ENCODE data around the gene SPINK2.
A peak's percentile ranks its signal among the peaks of the same experiment; 100 is the strongest.

The SPINK2 gene

GRCh38 chr4:56803471-56803870 is 18.0 kb downstream of the SPINK2 start:
- no peaks in the 10 kb centered on the region for H3K27me3 ChIP-seq (replicated peaks in 2 of 5; ENCODE audit: control insufficient read depth in 4 of 5, insufficient read depth in 5 of 5, low read length in 4 of 5)

GRCh38 chr4:56799824-56800756 is 21.4 kb downstream of the SPINK2 start:
- peak overlapping the region; percentile 62 to 84 for H3K27ac ChIP-seq (ENCODE audit: insufficient read depth in 1 of 2, low read depth in 1 of 2, low read length in 2 of 2, poor library complexity in 1 of 2, severe bottlenecking in 2 of 2)

More at GRCh38 chr4:56803471-56803870, 18.0 kb downstream of the SPINK2 start:
- ChIA-PET POLR2A (interaction anchor here (0.6 to 1.5 kb wide), 7 partner anchors 17 to 149 kb away, joined by 3 to 5 read pairs (median 4); no protein-coding TSS in a partner anchor), CTCF (interaction anchor here (0.6 to 2.6 kb wide), 15 partner anchors 10 to 367 kb away, joined by 3 to 15 read pairs (median 4); partner anchors contain the start of genes PAICS and SPINK2)
- peak overlapping the region in 1 of 2 experiments; percentile 58 for H3K27ac ChIP-seq (ENCODE audit: insufficient read depth in 1 of 2, low read depth in 1 of 2, low read length in 2 of 2, poor library complexity in 1 of 2, severe bottlenecking in 2 of 2)
- peaks cover 0 to 2% (median under 1%) of the 10 kb centered on the region in 4 experiments for H3K36me3 ChIP-seq (ENCODE audit: control insufficient read depth in 4 of 4, insufficient read depth in 4 of 4, low read length in 3 of 4)
- peak; percentile 93 to 99 (median 98) for DNase-seq
- peaks cover 7 to 63% (median 48%) of the 10 kb centered on the region in 4 experiments for H3K4me1 ChIP-seq (ENCODE audit: control extremely low read depth in 1 of 4, control insufficient read depth in 4 of 4, insufficient read depth in 4 of 4, low read length in 3 of 4)
- no peaks in the 10 kb centered on the region for H3K9me3 ChIP-seq (ENCODE audit: control extremely low read depth in 1 of 5, control insufficient read depth in 4 of 5, insufficient read depth in 2 of 5, low read depth in 1 of 5, low read length in 4 of 5)
- H3K4me3 ChIP-seq (ENCODE audit: control insufficient read depth in 1 of 7, extremely low read depth in 1 of 7, insufficient read depth in 4 of 7, low read depth in 2 of 7, low read length in 6 of 7) = peak overlapping the region in 1 of 7 experiments; percentile 24
- WGBS (ENCODE audit: insufficient coverage) = no CpG with 5 or more reads among the region's 2 CpGs

GRCh38 chr4:56799161-56799759 is 22.2 kb downstream of the SPINK2 start:
- H3K9me3 ChIP-seq (ENCODE audit: control extremely low read depth in 1 of 5, control insufficient read depth in 4 of 5, insufficient read depth in 2 of 5, low read depth in 1 of 5, low read length in 4 of 5) = no peaks in the 10 kb centered on the region
- H3K4me1 ChIP-seq (ENCODE audit: control extremely low read depth in 1 of 4, control insufficient read depth in 4 of 4, insufficient read depth in 4 of 4, low read length in 3 of 4) = peaks cover 6 to 48% (median 37%) of the 10 kb centered on the region in 4 experiments
- H3K4me3 ChIP-seq (ENCODE audit: control insufficient read depth in 1 of 7, extremely low read depth in 1 of 7, insufficient read depth in 4 of 7, low read depth in 2 of 7, low read length in 6 of 7) = peak overlapping the region in 6 of 7 experiments; percentile 75 to 96 (median 90)
- H3K27me3 ChIP-seq (replicated peaks in 2 of 5; ENCODE audit: control insufficient read depth in 4 of 5, insufficient read depth in 5 of 5, low read length in 4 of 5) = no peaks in the 10 kb centered on the region
- ChIA-PET POLR2A (interaction anchor here (0.6 to 1.1 kb wide), 3 partner anchors 36 to 145 kb away, joined by 3 to 4 read pairs (median 3); no protein-coding TSS in a partner anchor), CTCF (interaction anchor here (0.6 to 3.1 kb wide), 29 partner anchors 10 to 375 kb away, joined by 3 to 19 read pairs (median 3); partner anchors contain the start of gene SPINK2)
- WGBS (ENCODE audit: insufficient coverage) = 92% methylated on average over 8 of the region's 11 CpGs
- DNase-seq = no peak
- H3K36me3 ChIP-seq (ENCODE audit: control insufficient read depth in 4 of 4, insufficient read depth in 4 of 4, low read length in 3 of 4) = no peaks in the 10 kb centered on the region
- peak overlapping the region in 1 of 2 experiments; percentile 84 for H3K27ac ChIP-seq (ENCODE audit: insufficient read depth in 1 of 2, low read depth in 1 of 2, low read length in 2 of 2, poor library complexity in 1 of 2, severe bottlenecking in 2 of 2)

More at GRCh38 chr4:56799824-56800756, 21.4 kb downstream of the SPINK2 start:
- H3K4me3 ChIP-seq (ENCODE audit: control insufficient read depth in 1 of 7, extremely low read depth in 1 of 7, insufficient read depth in 4 of 7, low read depth in 2 of 7, low read length in 6 of 7) = peak overlapping the region; percentile 53 to 96 (median 89)
- peaks cover 9 to 54% (median 44%) of the 10 kb centered on the region in 4 experiments for H3K4me1 ChIP-seq (ENCODE audit: control extremely low read depth in 1 of 4, control insufficient read depth in 4 of 4, insufficient read depth in 4 of 4, low read length in 3 of 4)
- no peaks in the 10 kb centered on the region for H3K27me3 ChIP-seq (replicated peaks in 2 of 5; ENCODE audit: control insufficient read depth in 4 of 5, insufficient read depth in 5 of 5, low read length in 4 of 5)
- H3K36me3 ChIP-seq (ENCODE audit: control insufficient read depth in 4 of 4, insufficient read depth in 4 of 4, low read length in 3 of 4) = no peaks in the 10 kb centered on the region
- ChIA-PET POLR2A (interaction anchor here (0.6 to 1.1 kb wide), 3 partner anchors 37 to 146 kb away, joined by 3 to 4 read pairs (median 3); no protein-coding TSS in a partner anchor), CTCF (interaction anchor here (0.6 to 3.1 kb wide), 28 partner anchors 11 to 378 kb away, joined by 3 to 19 read pairs (median 3); partner anchors contain the start of gene SPINK2)
- whole genome bisulfite sequencing (ENCODE audit: insufficient coverage) = 0% methylated on average over 16 of the region's 19 CpGs
- DNase-seq = peak; percentile 90 to 95 (median 94)
- no peaks in the 10 kb centered on the region for H3K9me3 ChIP-seq (ENCODE audit: control extremely low read depth in 1 of 5, control insufficient read depth in 4 of 5, insufficient read depth in 2 of 5, low read depth in 1 of 5, low read length in 4 of 5)

DNA sequence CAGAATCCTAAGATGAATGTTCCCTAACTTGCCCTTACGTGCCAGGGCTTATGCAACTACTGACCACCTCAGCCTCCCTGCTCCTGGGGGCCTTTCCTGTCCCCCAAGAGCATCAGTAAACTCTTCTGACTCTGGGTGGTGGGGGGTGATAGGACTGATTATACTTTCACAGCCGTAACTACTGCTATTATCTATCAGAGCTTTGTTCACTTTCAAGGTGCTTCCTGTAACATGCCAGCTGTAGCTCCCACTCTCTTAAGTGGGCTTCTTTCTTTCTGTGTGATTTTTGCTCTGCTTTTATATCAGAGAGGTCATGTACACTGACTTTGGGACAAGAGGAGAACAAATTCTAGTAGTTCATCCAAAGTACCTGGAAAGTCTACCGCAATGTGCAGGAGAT is 25.3 kb downstream of the SPINK2 start:
- peak overlapping the region in 1 of 7 experiments; percentile 20 for H3K4me3 ChIP-seq (ENCODE audit: control insufficient read depth in 1 of 7, extremely low read depth in 1 of 7, insufficient read depth in 4 of 7, low read depth in 2 of 7, low read length in 6 of 7)
- peak in 2 of 3 donors; percentile 80 to 90 for DNase-seq
- CTCF ChIA-PET = interaction anchor here (0.6 to 1.5 kb wide), 7 partner anchors 19 to 220 kb away, joined by 3 to 4 read pairs (median 3); no protein-coding TSS in a partner anchor
- 100% methylated on average over 1 of the region's 3 CpGs for WGBS (ENCODE audit: insufficient coverage)
- H3K27ac ChIP-seq (ENCODE audit: insufficient read depth in 1 of 2, low read depth in 1 of 2, low read length in 2 of 2, poor library complexity in 1 of 2, severe bottlenecking in 2 of 2) = no peak overlapping the region
- peaks cover 6 to 28% (median 22%) of the 10 kb centered on the region in 4 experiments for H3K4me1 ChIP-seq (ENCODE audit: control extremely low read depth in 1 of 4, control insufficient read depth in 4 of 4, insufficient read depth in 4 of 4, low read length in 3 of 4)
- no peaks in the 10 kb centered on the region for H3K9me3 ChIP-seq (ENCODE audit: control extremely low read depth in 1 of 5, control insufficient read depth in 4 of 5, insufficient read depth in 2 of 5, low read depth in 1 of 5, low read length in 4 of 5)
- no peaks in the 10 kb centered on the region for H3K27me3 ChIP-seq (replicated peaks in 2 of 5; ENCODE audit: control insufficient read depth in 4 of 5, insufficient read depth in 5 of 5, low read length in 4 of 5)
- H3K36me3 ChIP-seq (ENCODE audit: control insufficient read depth in 4 of 4, insufficient read depth in 4 of 4, low read length in 3 of 4) = no peaks in the 10 kb centered on the region
- POLR2A ChIA-PET = no interaction called here

DNA sequence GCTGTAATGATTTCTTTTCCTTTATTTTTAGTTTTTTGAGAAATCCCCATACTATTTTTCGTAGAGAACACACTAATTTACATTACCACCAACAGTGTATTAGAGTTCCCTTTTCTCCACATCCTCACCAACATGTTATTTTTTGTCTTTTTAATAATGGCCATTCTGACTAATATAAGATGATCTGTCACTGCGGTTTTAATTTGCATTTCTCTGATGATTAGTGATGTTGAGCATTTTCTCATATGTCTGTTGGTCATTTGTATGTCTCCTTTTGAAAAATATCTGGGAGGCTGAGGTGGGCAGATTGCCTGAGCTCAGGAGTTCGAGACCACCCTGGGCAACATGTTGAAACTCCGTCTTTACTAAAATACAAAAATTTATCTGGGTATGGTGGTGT is 30.2 kb downstream of the SPINK2 start:
- WGBS (ENCODE audit: insufficient coverage) = no CpG with 5 or more reads among the region's 4 CpGs
- Histone ChIP-seq H3K27ac (ENCODE audit: insufficient read depth in 1 of 2, low read depth in 1 of 2, low read length in 2 of 2, poor library complexity in 1 of 2, severe bottlenecking in 2 of 2) (no peak overlapping the region), H3K9me3 (ENCODE audit: control extremely low read depth in 1 of 5, control insufficient read depth in 4 of 5, insufficient read depth in 2 of 5, low read depth in 1 of 5, low read length in 4 of 5) (peaks cover 0 to 2% (median 0%) of the 10 kb centered on the region in 5 experiments), H3K4me3 (ENCODE audit: control insufficient read depth in 1 of 7, extremely low read depth in 1 of 7, insufficient read depth in 4 of 7, low read depth in 2 of 7, low read length in 6 of 7) (no peak overlapping the region), H3K27me3 (replicated peaks in 2 of 5; ENCODE audit: control insufficient read depth in 4 of 5, insufficient read depth in 5 of 5, low read length in 4 of 5) (no peaks in the 10 kb centered on the region), H3K4me1 (ENCODE audit: control extremely low read depth in 1 of 4, control insufficient read depth in 4 of 4, insufficient read depth in 4 of 4, low read length in 3 of 4) (peaks cover 2 to 11% (median 11%) of the 10 kb centered on the region in 4 experiments), H3K36me3 (ENCODE audit: control insufficient read depth in 4 of 4, insufficient read depth in 4 of 4, low read length in 3 of 4) (no peaks in the 10 kb centered on the region)
- ChIA-PET CTCF (interaction anchor here (1.2 to 1.9 kb wide), 2 partner anchors 45 to 215 kb away, joined by 4 read pairs; no protein-coding TSS in a partner anchor), POLR2A (no interaction called here)
- DNase-seq = no peak

DNA sequence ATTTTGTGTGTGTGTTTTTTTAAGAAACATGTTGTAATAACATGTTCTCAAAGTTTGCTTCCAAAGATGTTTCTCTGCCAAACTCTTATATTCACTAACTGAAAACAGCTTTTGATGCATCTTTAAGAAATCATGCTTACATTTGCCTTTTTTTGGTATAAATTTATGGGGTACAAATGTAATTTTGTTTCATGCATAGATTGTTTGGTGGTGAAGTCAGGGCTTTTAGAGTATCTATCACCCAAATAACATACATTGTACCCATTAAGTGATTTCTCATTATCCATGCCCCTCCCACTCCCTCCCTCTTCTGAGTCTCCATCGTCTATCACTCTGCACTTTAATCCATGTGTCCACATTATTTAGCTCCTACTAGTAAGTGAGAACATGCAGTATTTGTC is 30.8 kb downstream of the SPINK2 start:
- no peak for DNase-seq
- POLR2A ChIA-PET = no interaction called here
- 100% methylated on average over 1 of the region's 1 CpG for WGBS (ENCODE audit: insufficient coverage)
- peaks cover 0 to 2% (median 0%) of the 10 kb centered on the region in 5 experiments for H3K9me3 ChIP-seq (ENCODE audit: control extremely low read depth in 1 of 5, control insufficient read depth in 4 of 5, insufficient read depth in 2 of 5, low read depth in 1 of 5, low read length in 4 of 5)
- no peaks in the 10 kb centered on the region for H3K36me3 ChIP-seq (ENCODE audit: control insufficient read depth in 4 of 4, insufficient read depth in 4 of 4, low read length in 3 of 4)
- no peak overlapping the region for H3K4me3 ChIP-seq (ENCODE audit: control insufficient read depth in 1 of 7, extremely low read depth in 1 of 7, insufficient read depth in 4 of 7, low read depth in 2 of 7, low read length in 6 of 7)
- peaks cover 2 to 5% (median 5%) of the 10 kb centered on the region in 4 experiments for H3K4me1 ChIP-seq (ENCODE audit: control extremely low read depth in 1 of 4, control insufficient read depth in 4 of 4, insufficient read depth in 4 of 4, low read length in 3 of 4)
- H3K27me3 ChIP-seq (replicated peaks in 2 of 5; ENCODE audit: control insufficient read depth in 4 of 5, insufficient read depth in 5 of 5, low read length in 4 of 5) = no peaks in the 10 kb centered on the region
- no peak overlapping the region for H3K27ac ChIP-seq (ENCODE audit: insufficient read depth in 1 of 2, low read depth in 1 of 2, low read length in 2 of 2, poor library complexity in 1 of 2, severe bottlenecking in 2 of 2)
- CTCF ChIA-PET = no interaction called here
